Immature natural killer cell (primary cell): ENCODE data around the gene CRELD1. TPM values are rescaled to one million over a fixed set of nuclear protein-coding genes. Genes with fewer than 3 reads are reported as not detected.

Experiments used
- DNase-seq, 3 donors: peaks; one replicate each; pipeline ENCODE4 v3.0.0; 2022; ENCODE audit warnings: mixed read lengths in 1 of 3
- H3K27ac Mint-ChIP-seq, 6 donors: one replicate each; pipeline ENCODE4 v1.8.0; 2020; ENCODE audit warnings: mixed read lengths in 6 of 6, mild to moderate bottlenecking in 5 of 6, inconsistent platforms in 4 of 6, moderate library complexity in 3 of 6
- H3K27me3 Mint-ChIP-seq, 3 donors: one replicate each; pipeline ENCODE4 v1.8.0; 2020 to 2021; ENCODE audit warnings: low read depth in 3 of 3, mild to moderate bottlenecking in 3 of 3, mixed read lengths in 3 of 3, moderate library complexity in 3 of 3, inconsistent platforms in 1 of 3
- H3K36me3 Mint-ChIP-seq, 3 donors: one replicate each; pipeline ENCODE4 v1.8.0; 2020; ENCODE audit warnings: mixed read lengths in 3 of 3, inconsistent platforms in 2 of 3, mild to moderate bottlenecking in 2 of 3
- H3K4me1 Mint-ChIP-seq, 2 donors: one replicate each; pipeline ENCODE4 v1.8.0; 2020; ENCODE audit warnings: inconsistent platforms in 2 of 2, mild to moderate bottlenecking in 2 of 2, mixed read lengths in 2 of 2, moderate library complexity in 1 of 2
- H3K4me3 Mint-ChIP-seq, 5 donors: one replicate each; pipeline ENCODE4 v1.8.0; 2020; ENCODE audit warnings: mild to moderate bottlenecking in 5 of 5, mixed read lengths in 5 of 5, inconsistent platforms in 3 of 5, moderate library complexity in 3 of 5
- H3K9me3 Mint-ChIP-seq, 6 donors: one replicate each; pipeline ENCODE4 v1.8.0; 2020; ENCODE audit warnings: mild to moderate bottlenecking in 6 of 6, mixed read lengths in 6 of 6, inconsistent platforms in 4 of 6, moderate library complexity in 3 of 6
- polyA plus RNA-seq, 3 donors: library from polyadenylated mRNA; unstranded; fragments of 300-500 nt; fragmentation: Illumina TruSeq; gene quantifications; one replicate each; pipeline ENCODE4 v1.2.3, GENCODE V29; 2021

Gene CRELD1
- polyA plus RNA-seq, 3 donors from 2014 or later, result 38.9 to 67.8 (median 51.3) TPM

- H3K9me3 Mint-ChIP-seq, result no peaks in the 10 kb centered on the region
- no peak overlapping the region for H3K27ac Mint-ChIP-seq
- peak overlapping the region in 2 of 5 donors; percentile 14 to 64 for H3K4me3 Mint-ChIP-seq
- H3K36me3 Mint-ChIP-seq, result no peaks in the 10 kb centered on the region
- DNase-seq, result no peak
- peaks cover 10 to 16% of the 10 kb centered on the region in 2 donors for H3K4me1 Mint-ChIP-seq
- peaks cover 0 to 4% (median 2%) of the 10 kb centered on the region in 3 donors for H3K27me3 Mint-ChIP-seq
Observed at GRCh38 chr3:9912294-9912935, 21.2 kb upstream of the CRELD1 start.

- H3K9me3 Mint-ChIP-seq, result no peaks in the 10 kb centered on the region
Observed at GRCh38 chr3:9913601-9914000, 20.0 kb upstream of the CRELD1 start.

GRCh38 chr3:9914011-9914410, 19.6 kb upstream of the CRELD1 start:
- Mint-ChIP-seq H3K36me3 (no peaks in the 10 kb centered on the region), H3K4me3 (no peak overlapping the region), H3K4me1 (peaks cover 10 to 16% of the 10 kb centered on the region in 2 donors), H3K27ac (no peak overlapping the region), H3K9me3 (no peaks in the 10 kb centered on the region), H3K27me3 (peaks cover 0 to 4% (median 0%) of the 10 kb centered on the region in 3 donors)
- DNase-seq, result no peak

More at GRCh38 chr3:9913601-9914000, 20.0 kb upstream of the CRELD1 start:
- peaks cover 0 to 4% (median 0%) of the 10 kb centered on the region in 3 donors for H3K27me3 Mint-ChIP-seq
- no peak overlapping the region for H3K4me3 Mint-ChIP-seq
- peaks cover 10 to 16% of the 10 kb centered on the region in 2 donors for H3K4me1 Mint-ChIP-seq
- no peaks in the 10 kb centered on the region for H3K36me3 Mint-ChIP-seq
- DNase-seq, result no peak
- no peak overlapping the region for H3K27ac Mint-ChIP-seq

GRCh38 chr3:9914559-9915253, 18.9 kb upstream of the CRELD1 start:
- H3K4me3 Mint-ChIP-seq, result peak overlapping the region; percentile 46 to 75 (median 69)
- H3K27ac Mint-ChIP-seq, result no peak overlapping the region
- peaks cover 10 to 16% of the 10 kb centered on the region in 2 donors for H3K4me1 Mint-ChIP-seq
- peaks cover 0 to 4% (median 0%) of the 10 kb centered on the region in 3 donors for H3K27me3 Mint-ChIP-seq
- DNase-seq, result no peak
- no peaks in the 10 kb centered on the region for H3K9me3 Mint-ChIP-seq
- H3K36me3 Mint-ChIP-seq, result no peaks in the 10 kb centered on the region

- peaks cover 10 to 16% of the 10 kb centered on the region in 2 donors for H3K4me1 Mint-ChIP-seq
- H3K9me3 Mint-ChIP-seq, result no peaks in the 10 kb centered on the region
Observed at GRCh38 chr3:9915254-9916141, 18.1 kb upstream of the CRELD1 start.

GRCh38 chr3:9916346-9916733, 17.3 kb upstream of the CRELD1 start:
- peak overlapping the region; percentile 64 to 81 (median 75) for H3K4me3 Mint-ChIP-seq
- no peak for DNase-seq
- H3K36me3 Mint-ChIP-seq, result no peaks in the 10 kb centered on the region
- peaks cover 10 to 16% of the 10 kb centered on the region in 2 donors for H3K4me1 Mint-ChIP-seq
- H3K27me3 Mint-ChIP-seq, result peaks cover 0 to 6% (median 6%) of the 10 kb centered on the region in 3 donors
- H3K9me3 Mint-ChIP-seq, result no peaks in the 10 kb centered on the region
- peak overlapping the region in 1 of 6 donors; percentile 12 for H3K27ac Mint-ChIP-seq

More at GRCh38 chr3:9915254-9916141, 18.1 kb upstream of the CRELD1 start:
- peaks cover 0 to 5% (median 2%) of the 10 kb centered on the region in 3 donors for H3K27me3 Mint-ChIP-seq
- no peaks in the 10 kb centered on the region for H3K36me3 Mint-ChIP-seq
- no peak overlapping the region for H3K27ac Mint-ChIP-seq
- DNase-seq, result peak; percentile 42 to 50 (median 44)
- peak overlapping the region; percentile 72 to 81 (median 79) for H3K4me3 Mint-ChIP-seq

- Mint-ChIP-seq H3K36me3 (no peaks in the 10 kb centered on the region), H3K9me3 (no peaks in the 10 kb centered on the region), H3K27ac (peak within 1 kb of the TSS in 1 of 6 donors; percentile 12), H3K27me3 (peaks cover 0 to 6% (median 6%) of the 10 kb centered on the region in 3 donors), H3K4me3 (peak within 1 kb of the TSS; percentile 72 to 81 (median 79)), H3K4me1 (peaks cover 10 to 14% of the 10 kb centered on the region in 2 donors)
- DNase-seq, result no peak
Observed at GRCh38 chr3:9916734-9917680, 16.6 kb upstream of the CRELD1 start, which contains the start of gene IL17RC. Gene IL17RC (plus strand): TSS chr3:9917098. CDS start chr3:9917316, 218 bp downstream.

GRCh38 chr3:9917820-9918219, 15.8 kb upstream of the CRELD1 start:
- DNase-seq, result no peak

GRCh38 chr3:9918261-9919038, 15.2 kb upstream of the CRELD1 start:
- peaks cover 6 to 8% of the 10 kb centered on the region in 2 donors for H3K4me1 Mint-ChIP-seq
- H3K27ac Mint-ChIP-seq, result no peak overlapping the region
- H3K36me3 Mint-ChIP-seq, result no peaks in the 10 kb centered on the region
- H3K9me3 Mint-ChIP-seq, result no peaks in the 10 kb centered on the region
- H3K4me3 Mint-ChIP-seq, result no peak overlapping the region
- peaks cover 0 to 8% (median 3%) of the 10 kb centered on the region in 3 donors for H3K27me3 Mint-ChIP-seq
- no peak for DNase-seq

More at GRCh38 chr3:9917820-9918219, 15.8 kb upstream of the CRELD1 start:
- H3K27ac Mint-ChIP-seq, result no peak overlapping the region
- H3K4me3 Mint-ChIP-seq, result peak overlapping the region in 1 of 5 donors; percentile 3
- H3K36me3 Mint-ChIP-seq, result no peaks in the 10 kb centered on the region
- peaks cover 0 to 6% (median 5%) of the 10 kb centered on the region in 3 donors for H3K27me3 Mint-ChIP-seq
- H3K4me1 Mint-ChIP-seq, result peaks cover 6 to 8% of the 10 kb centered on the region in 2 donors
- H3K9me3 Mint-ChIP-seq, result no peaks in the 10 kb centered on the region

- H3K4me3 Mint-ChIP-seq, result no peak overlapping the region
- H3K27me3 Mint-ChIP-seq, result peaks cover under 1 to 8% (median 6%) of the 10 kb centered on the region in 3 donors
- peaks cover 15 to 23% of the 10 kb centered on the region in 2 donors for H3K4me1 Mint-ChIP-seq
- no peak for DNase-seq
- H3K27ac Mint-ChIP-seq, result no peak overlapping the region
- no peaks in the 10 kb centered on the region for H3K36me3 Mint-ChIP-seq
- H3K9me3 Mint-ChIP-seq, result no peaks in the 10 kb centered on the region
Observed at GRCh38 chr3:9928158-9928557, 5.5 kb upstream of the CRELD1 start.

- peaks cover 0 to 4% (median 0%) of the 10 kb centered on the region in 3 donors for H3K36me3 Mint-ChIP-seq
- H3K9me3 Mint-ChIP-seq, result no peaks in the 10 kb centered on the region
- peak overlapping the region in 4 of 5 donors; percentile 11 to 62 (median 40) for H3K4me3 Mint-ChIP-seq
- DNase-seq, result no peak
- H3K27ac Mint-ChIP-seq, result peak overlapping the region; percentile 39 to 88 (median 74)
- H3K4me1 Mint-ChIP-seq, result peaks cover 39 to 46% of the 10 kb centered on the region in 2 donors
- peaks cover 5 to 20% (median 11%) of the 10 kb centered on the region in 3 donors for H3K27me3 Mint-ChIP-seq
Observed at GRCh38 chr3:9930804-9931418, 2.7 kb upstream of the CRELD1 start.
